ENCODE measurements around the gene WDR36. TPM values are rescaled to one million over a fixed set of nuclear protein-coding genes. Genes with fewer than 3 reads are reported as not detected.

Gene WDR36
- total and polyA plus RNA-seq, 10 of the 15 experiments (the other 5 are each of a cell fraction or from before 2014, with no cell fraction given), result 13.3 to 61.8 (median 47.0) TPM

GRCh38 chr5:111144352-111144930 is 52.3 kb downstream of the WDR36 start (continued):
- TF ChIP-seq ZBTB4 (CRISPR knock-in tag; IDR thresholded peaks at IDR 0.05), result no peak
- TF ChIP-seq RCOR1 (conservative IDR thresholded peaks at IDR 0.05; ENCODE audit: low read depth, low read length), result no peak
- TF ChIP-seq BCL11A (IDR thresholded peaks at IDR 0.05; ENCODE audit: low read depth, low read length), result peak; percentile 65
- TF ChIP-seq IRF4 (IDR thresholded peaks at IDR 0.05; ENCODE audit: low read depth, low read length), result peak; percentile 86
- TF ChIP-seq ZNF592 (IDR thresholded peaks at IDR 0.05), result no peak
- TF ChIP-seq MYC (IDR thresholded peaks at IDR 0.05; ENCODE audit: insufficient read depth, insufficient read length, insufficient replicate concordance, low read length, severe bottlenecking), result no peak
- no peak for TF ChIP-seq CTCF (IDR thresholded peaks at IDR 0.05 in 2 of 3, conservative IDR thresholded peaks at IDR 0.05 in 1 of 3; ENCODE audit: control insufficient read depth in 2 of 3, extremely low read depth in 1 of 3, insufficient read depth in 1 of 3, low read depth in 3 of 3, low read length in 3 of 3)
- TF ChIP-seq SREBF2 (IDR thresholded peaks at IDR 0.05; ENCODE audit: low read length), result no peak
- TF ChIP-seq EP300 (IDR thresholded peaks at IDR 0.05; ENCODE audit: borderline replicate concordance in 1 of 2, control insufficient read depth in 1 of 2, low read depth in 2 of 2, low read length in 2 of 2), result 0 out of 4 replicates have a peak, but pooled peaks of 1 of the 2 experiments have one; percentile 24
- no peak for TF ChIP-seq RFX5 (IDR thresholded peaks at IDR 0.05; ENCODE audit: low read depth, low read length)
- no peak for TF ChIP-seq SIX5 (IDR thresholded peaks at IDR 0.05; ENCODE audit: low read depth, low read length, severe bottlenecking)
- no peak for TF ChIP-seq CBX3 (IDR thresholded peaks at IDR 0.05; ENCODE audit: borderline replicate concordance, low read depth)
- TF ChIP-seq TAF1 (IDR thresholded peaks at IDR 0.05; ENCODE audit: borderline replicate concordance, low read depth, low read length), result no peak
- 0 out of 2 replicates have a peak, but pooled peaks have one; percentile 38 for TF ChIP-seq EED (IDR thresholded peaks at IDR 0.05; ENCODE audit: low read depth)
- no peak for TF ChIP-seq SP1 (IDR thresholded peaks at IDR 0.05; ENCODE audit: low read depth, low read length)
- TF ChIP-seq TARDBP (IDR thresholded peaks at IDR 0.05; ENCODE audit: borderline replicate concordance), result no peak
- no peak for TF ChIP-seq MEF2A (IDR thresholded peaks at IDR 0.05; ENCODE audit: insufficient read depth, low read depth, low read length)
- no peak for TF ChIP-seq NFXL1 (IDR thresholded peaks at IDR 0.05; ENCODE audit: borderline replicate concordance)

Measured in GM12878 (cell line).